Erythroblast (primary cell): Measurements from ENCODE around the gene HERC3.

Source experiments
- GATA1 ChIP-seq: IDR thresholded peaks from 2 replicates; pipeline ENCODE4 v1.6.1; 2011; ENCODE audit warnings: low read depth, mild to moderate bottlenecking, control low read depth, low read length, moderate library complexity
- POLR2A ChIP-seq: IDR thresholded peaks from 2 replicates; pipeline ENCODE4 v1.6.1; 2011; ENCODE audit warnings: mild to moderate bottlenecking, low read length

DNA sequence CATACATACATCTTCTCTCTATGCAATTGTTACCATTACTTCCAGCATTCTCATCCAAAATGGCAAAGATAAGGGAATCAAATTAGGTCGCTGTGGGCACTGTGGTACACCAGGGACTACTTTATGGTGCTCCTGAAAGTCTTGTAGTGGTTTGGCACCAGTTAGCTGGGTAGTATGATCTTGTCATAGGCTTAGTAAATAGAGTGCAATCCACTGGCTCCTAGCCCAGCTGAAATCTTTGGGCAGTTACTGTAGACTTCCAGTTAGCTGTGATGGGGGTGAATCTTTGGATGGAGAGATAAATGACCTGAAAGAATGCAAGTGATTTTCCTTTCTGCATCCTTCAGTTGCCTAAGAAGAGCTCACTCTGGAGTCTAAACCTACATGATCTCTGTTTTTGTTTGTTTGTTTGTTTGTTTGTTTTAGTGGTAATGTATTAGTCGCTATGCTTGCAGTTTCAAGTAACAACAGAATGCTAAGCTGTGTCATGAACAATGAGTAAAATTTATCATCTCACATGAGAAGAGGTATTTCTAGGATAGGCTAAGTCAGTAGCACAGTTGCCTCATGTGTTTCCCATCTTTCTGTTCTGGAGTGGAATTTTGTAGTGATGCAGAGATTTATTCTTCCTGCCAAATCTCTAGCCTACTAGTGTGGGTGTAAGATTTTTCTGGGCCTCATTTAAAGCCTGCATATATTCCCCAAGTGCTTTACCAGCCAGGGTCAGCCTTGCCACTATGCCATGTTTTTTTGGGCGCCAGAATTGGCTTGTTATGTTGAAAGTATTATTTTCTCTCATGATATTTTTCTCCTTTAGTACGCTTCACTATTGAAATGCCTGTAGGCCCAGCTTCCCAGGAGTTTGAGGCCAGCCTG, 24.2 kb downstream of the HERC3 start:
- TF ChIP-seq POLR2A (no peak), GATA1 (no peak)
